ENCODE data around the gene RAB36.
A peak's percentile ranks its signal among the peaks of the same experiment; 100 is the strongest.

The RAB36 gene

GRCh38 chr22:23108249-23109078, 36.8 kb upstream of the RAB36 start:
- DNase-seq: no peak

GRCh38 chr22:23109079-23109347, 36.3 kb upstream of the RAB36 start:
- no peak for DNase-seq

- no peak for DNase-seq
Measured at GRCh38 chr22:23109441-23109978, 35.8 kb upstream of the RAB36 start.

- DNase-seq: no peak
Measured at GRCh38 chr22:23110190-23110921, 34.9 kb upstream of the RAB36 start.

GRCh38 chr22:23110922-23111527, 34.3 kb upstream of the RAB36 start:
- no peak for DNase-seq

- DNase-seq: no peak
Measured at GRCh38 chr22:23112472-23113012, 32.7 kb upstream of the RAB36 start.

GRCh38 chr22:23113067-23113846, 32.0 kb upstream of the RAB36 start:
- no peak for DNase-seq

GRCh38 chr22:23113847-23114720, 31.2 kb upstream of the RAB36 start:
- no peak for DNase-seq

- DNase-seq: no peak
Measured at GRCh38 chr22:23114721-23115020, 30.6 kb upstream of the RAB36 start.

- DNase-seq: no peak
Measured at GRCh38 chr22:23115369-23115768, 29.9 kb upstream of the RAB36 start.

- no peak for DNase-seq
Measured at GRCh38 chr22:23115825-23116494, 29.3 kb upstream of the RAB36 start.

GRCh38 chr22:23116506-23117263, 28.6 kb upstream of the RAB36 start:
- no peak for DNase-seq

GRCh38 chr22:23117275-23117674, 28.0 kb upstream of the RAB36 start:
- no peak for DNase-seq

- DNase-seq: no peak
Measured at GRCh38 chr22:23117891-23118646, 27.2 kb upstream of the RAB36 start.

- DNase-seq: no peak
Measured at GRCh38 chr22:23118647-23119493, 26.4 kb upstream of the RAB36 start.

- DNase-seq: peak in 4 of 5 experiments; percentile 17 to 72 (median 50)
Measured at GRCh38 chr22:23119494-23120414, 25.5 kb upstream of the RAB36 start.

- no peak for DNase-seq
Measured at GRCh38 chr22:23120415-23120899, 24.8 kb upstream of the RAB36 start.

Data from T-helper 2 cell (primary cell).